ENCODE results near the gene HES3. TPM values are rescaled to one million over a fixed set of nuclear protein-coding genes. Genes with fewer than 3 reads are reported as not detected.
A peak's percentile ranks its signal among the peaks of the same experiment; 100 is the strongest.

The HES3 gene
- total RNA-seq, 4 donors from 2014 or later: not detected

DNA sequence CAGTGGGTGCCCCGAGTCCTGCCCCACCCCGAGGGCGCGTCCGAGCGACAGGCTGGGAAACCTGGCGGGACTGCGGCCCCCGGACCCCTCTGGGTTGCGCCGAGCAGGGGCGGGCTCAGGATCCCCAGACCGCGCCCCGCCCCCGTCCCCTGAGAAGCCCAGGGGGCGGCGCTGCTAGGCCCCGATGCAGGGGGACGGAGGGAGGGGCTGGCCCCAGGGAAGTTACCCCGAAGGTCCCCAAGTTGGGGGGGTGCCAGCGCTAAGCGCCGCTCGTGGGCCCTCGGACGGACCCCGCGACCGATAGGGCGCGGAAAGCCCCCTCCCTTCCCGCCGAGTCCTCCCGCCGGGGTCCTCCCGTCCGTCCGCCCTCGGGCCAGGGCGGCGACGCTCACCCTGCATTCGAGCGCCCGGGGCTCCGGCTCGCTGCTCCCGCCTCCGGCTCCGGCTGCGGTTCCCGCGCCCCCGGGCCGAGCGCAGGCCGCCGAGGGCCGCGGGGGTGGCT lies 16.5 kb downstream of the HES3 start:
- H3K4me1 ChIP-seq: peaks cover 0 to 9% of the 10 kb centered on the region in 2 donors
- peak in 1 of 2 donors; percentile 58 for DNase-seq
- intact Hi-C loops (cut with DNase I; ENCODE audit: low total_unique reads): no loop called here
- no peaks in the 10 kb centered on the region for H3K9me3 ChIP-seq
- H3K4me3 ChIP-seq: peak overlapping the region; percentile 43 to 47
- TF ChIP-seq, protein P1, sequence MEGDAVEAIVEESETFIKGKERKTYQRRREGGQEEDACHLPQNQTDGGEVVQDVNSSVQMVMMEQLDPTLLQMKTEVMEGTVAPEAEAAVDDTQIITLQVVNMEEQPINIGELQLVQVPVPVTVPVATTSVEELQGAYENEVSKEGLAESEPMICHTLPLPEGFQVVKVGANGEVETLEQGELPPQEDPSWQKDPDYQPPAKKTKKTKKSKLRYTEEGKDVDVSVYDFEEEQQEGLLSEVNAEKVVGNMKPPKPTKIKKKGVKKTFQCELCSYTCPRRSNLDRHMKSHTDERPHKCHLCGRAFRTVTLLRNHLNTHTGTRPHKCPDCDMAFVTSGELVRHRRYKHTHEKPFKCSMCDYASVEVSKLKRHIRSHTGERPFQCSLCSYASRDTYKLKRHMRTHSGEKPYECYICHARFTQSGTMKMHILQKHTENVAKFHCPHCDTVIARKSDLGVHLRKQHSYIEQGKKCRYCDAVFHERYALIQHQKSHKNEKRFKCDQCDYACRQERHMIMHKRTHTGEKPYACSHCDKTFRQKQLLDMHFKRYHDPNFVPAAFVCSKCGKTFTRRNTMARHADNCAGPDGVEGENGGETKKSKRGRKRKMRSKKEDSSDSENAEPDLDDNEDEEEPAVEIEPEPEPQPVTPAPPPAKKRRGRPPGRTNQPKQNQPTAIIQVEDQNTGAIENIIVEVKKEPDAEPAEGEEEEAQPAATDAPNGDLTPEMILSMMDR (IDR thresholded peaks at IDR 0.05): no peak
- no peak for TF ChIP-seq POLR2A (IDR thresholded peaks at IDR 0.05)
- peak overlapping the region; percentile 76 to 77 for H3K27ac ChIP-seq
- H3K27me3 ChIP-seq: no peaks in the 10 kb centered on the region
- no peaks in the 10 kb centered on the region for H3K36me3 ChIP-seq

DNA sequence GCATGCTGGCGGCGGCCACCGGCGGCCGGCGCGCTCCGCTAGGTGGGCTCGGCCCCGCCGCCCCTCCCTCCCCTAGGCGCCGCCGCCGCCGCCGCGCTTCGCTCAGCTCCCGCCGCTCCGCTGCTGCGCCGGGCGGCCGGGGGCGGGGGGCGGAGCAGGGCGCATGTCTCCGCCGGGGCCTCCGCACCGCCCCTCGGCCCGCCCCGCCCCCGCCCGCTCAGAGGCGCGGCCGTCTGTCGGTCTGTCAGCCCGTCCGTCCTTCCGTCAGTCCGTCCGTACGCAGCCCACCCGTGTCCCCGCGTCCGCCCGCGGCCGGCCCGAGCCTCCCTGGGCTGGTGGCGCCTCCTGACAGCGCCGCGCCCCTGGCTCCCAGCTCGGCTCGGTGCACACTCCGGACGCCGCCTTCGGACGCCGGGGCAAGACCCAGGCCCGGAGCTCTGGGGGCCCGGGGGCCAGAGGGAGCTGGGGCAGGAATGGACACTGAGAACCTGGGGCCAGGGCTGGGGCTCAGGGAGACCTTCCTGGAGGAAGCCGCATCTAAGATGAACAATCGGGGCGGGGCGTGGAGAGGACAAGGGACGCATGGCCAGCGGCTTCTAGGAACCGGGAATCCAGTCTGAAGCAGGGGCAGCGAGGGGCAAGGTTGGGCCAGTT lies 17.1 kb downstream of the HES3 start, which contains the start of gene GPR153:
GPR153 (minus strand) TSS at position 138 of the 654 bp plus-strand sequence. CDS start 6,193 bp downstream, outside the sequence.
- Histone ChIP-seq H3K9me3 (no peaks in the 10 kb centered on the region), H3K27ac (peak within 1 kb of the TSS; percentile 76 to 77), H3K36me3 (no peaks in the 10 kb centered on the region), H3K4me3 (peak within 1 kb of the TSS; percentile 43 to 47), H3K27me3 (no peaks in the 10 kb centered on the region), H3K4me1 (peaks cover 0 to 9% of the 10 kb centered on the region in 2 donors)
- DNase-seq: peak in 1 of 2 donors; percentile 62
- TF ChIP-seq, protein P1 (IDR thresholded peaks at IDR 0.05): no peak
- TF ChIP-seq POLR2A (IDR thresholded peaks at IDR 0.05): no peak
- intact Hi-C loops (cut with DNase I; ENCODE audit: low total_unique reads): no loop called here

- no peak overlapping the region for H3K4me3 ChIP-seq
- intact Hi-C loops (cut with DNase I; ENCODE audit: low total_unique reads): no loop called here
These were observed 17.6 kb downstream of the HES3 start for GRCh38 chr1:6261615-6261995.

DNA sequence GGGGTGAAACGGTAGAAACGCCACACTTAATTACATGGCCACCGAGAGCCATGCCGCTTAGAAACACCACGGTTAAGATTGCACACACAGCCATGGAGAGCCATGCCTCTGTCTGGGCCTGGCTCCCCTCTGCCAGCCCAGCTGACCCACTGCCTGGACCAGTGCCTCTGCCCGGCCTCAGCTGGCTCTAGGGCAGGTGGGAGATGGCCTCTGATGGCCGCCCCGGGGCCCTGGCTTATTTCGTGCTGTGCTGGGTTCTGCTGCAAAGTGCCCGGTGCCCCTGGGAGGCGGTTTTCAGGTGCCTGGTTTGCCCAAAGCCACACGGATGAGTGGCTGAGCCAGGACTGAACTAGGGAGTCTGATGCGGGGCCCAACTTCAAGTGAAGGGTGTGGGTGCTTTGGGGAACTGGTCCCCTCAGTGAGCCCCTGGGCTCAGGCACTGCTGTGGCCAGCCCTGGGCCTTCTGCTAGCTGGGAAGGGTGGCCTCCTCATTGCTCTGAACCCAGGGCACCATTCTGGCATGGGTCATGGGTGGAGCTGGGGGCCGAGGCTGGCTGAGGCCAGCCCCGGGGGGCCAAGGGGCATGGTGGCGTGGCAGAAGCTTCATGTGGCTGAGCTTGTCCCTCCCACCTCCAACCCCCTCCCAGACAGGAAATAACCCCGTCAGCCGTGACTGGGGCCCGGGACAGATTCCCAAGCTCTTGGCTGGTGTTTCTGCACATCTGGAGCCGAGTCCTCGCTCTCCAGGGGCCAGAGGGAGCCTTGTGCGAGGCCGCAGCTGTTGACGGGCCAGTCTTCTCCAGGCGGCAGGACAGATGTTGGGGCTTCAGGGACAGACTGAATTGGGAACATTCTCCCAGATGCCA lies 18.8 kb downstream of the HES3 start:
- Histone ChIP-seq H3K9me3 (no peaks in the 10 kb centered on the region), H3K27ac (peak overlapping the region; percentile 15 to 70), H3K4me1 (peaks cover 0 to 9% of the 10 kb centered on the region in 2 donors), H3K27me3 (no peaks in the 10 kb centered on the region), H3K36me3 (no peaks in the 10 kb centered on the region), H3K4me3 (no peak overlapping the region)
- TF ChIP-seq, protein P1 (IDR thresholded peaks at IDR 0.05): no peak
- no peak for TF ChIP-seq POLR2A (IDR thresholded peaks at IDR 0.05)
- intact Hi-C loops (cut with DNase I; ENCODE audit: low total_unique reads): no loop called here
- peak; percentile 51 to 75 for DNase-seq

More at GRCh38 chr1:6261615-6261995, 17.6 kb downstream of the HES3 start:
- no peak for TF ChIP-seq POLR2A (IDR thresholded peaks at IDR 0.05)
- TF ChIP-seq, protein P1 (IDR thresholded peaks at IDR 0.05): no peak
- Histone ChIP-seq H3K27me3 (no peaks in the 10 kb centered on the region), H3K4me1 (peaks cover 0 to 9% of the 10 kb centered on the region in 2 donors), H3K36me3 (no peaks in the 10 kb centered on the region), H3K27ac (peak overlapping the region; percentile 70 to 77), H3K9me3 (no peaks in the 10 kb centered on the region)
- DNase-seq: no peak

Data from uterus (tissue), 4 donors.